Panc1 (cell line): ENCODE measurements around the gene PPP1R1A. TPM values are rescaled to one million over a fixed set of nuclear protein-coding genes. Genes with fewer than 3 reads are reported as not detected.

Source experiments
- ATAC-seq: fragments of 200-7000 bp; cut with Tn5 transposase; 2 replicates; pipeline ENCODE4 v1.9.1; 2020; ENCODE audit warnings: mild to moderate bottlenecking, moderate library complexity
- BruUV-seq: library from RNA; stranded (reverse); fragments of 400-500 nt; replicated peaks from 2 replicates; lab custom pipeline; 2021; lab: Mats Ljungman, UMichigan
- CTCF ChIA-PET: fragments of 300-600 bp; sonication (Branson Sonifier 250); formaldehyde crosslinking; loops from one replicate; lab custom pipeline; 2022; ENCODE audit warnings: antibody characterized with exemption; lab: Charles Lee
- POLR2A ChIA-PET: fragments of 300-600 bp; sonication (Branson Sonifier 250); formaldehyde crosslinking; loops from one replicate; lab custom pipeline; 2022; ENCODE audit warnings: antibody characterized with exemption; lab: Charles Lee
- DNase-seq: peaks from one replicate; pipeline ENCODE4 v3.0.0-alpha.2; 2010; ENCODE audit warnings: low read depth, low spot score
- H3K27ac ChIP-seq: 2 replicates; pipeline ENCODE4 v1.5.1; 2011; ENCODE audit warnings: mild to moderate bottlenecking, low read length, inconsistent platforms
- H3K27me3 ChIP-seq: fragments of 200-500 bp; sonication (Bioruptor generic); 2 replicates; pipeline ENCODE4 v1.6.0; 2014; ENCODE audit warnings: low read length, inconsistent platforms; ENCODE audit not compliant: control insufficient read depth, insufficient read depth
- H3K36me3 ChIP-seq: fragments of 200-500 bp; sonication (Bioruptor generic); 2 replicates; pipeline ENCODE4 v1.5.1; 2014; ENCODE audit warnings: inconsistent platforms, mild to moderate bottlenecking, low read length, moderate library complexity; ENCODE audit not compliant: control insufficient read depth, insufficient read depth
- H3K4me1 ChIP-seq: 2 replicates; pipeline ENCODE4 v1.5.1; 2011; ENCODE audit warnings: inconsistent platforms, mild to moderate bottlenecking, low read length, moderate library complexity; ENCODE audit not compliant: control insufficient read depth, insufficient read depth
- H3K4me3 ChIP-seq, 2 experiments: 2 replicates each; pipeline ENCODE4 v1.5.1; 2011 to 2012; ENCODE audit warnings: low read depth in 2 of 2, low read length in 2 of 2, mild to moderate bottlenecking in 2 of 2, inconsistent platforms in 1 of 2, moderate library complexity in 1 of 2
- H3K9me3 ChIP-seq: fragments of 200-500 bp; sonication (Bioruptor generic); 2 replicates; pipeline ENCODE4 v1.5.1; 2014; ENCODE audit warnings: low read depth, mild to moderate bottlenecking, inconsistent platforms, low read length, moderate library complexity; ENCODE audit not compliant: control insufficient read depth, insufficient read depth
- CTCF ChIP-seq: fragments of 450-650 bp; IDR thresholded peaks from 2 replicates; pipeline ENCODE4 v1.5.1; 2017; ENCODE audit warnings: mild to moderate bottlenecking
- POLR2AphosphoS5 ChIP-seq: IDR thresholded peaks from 2 replicates; pipeline ENCODE4 v1.6.1; 2012; ENCODE audit warnings: mild to moderate bottlenecking, low read depth, low read length, moderate library complexity
- SIN3A ChIP-seq: IDR thresholded peaks from 2 replicates; pipeline ENCODE4 v1.6.1; 2012; ENCODE audit warnings: low read depth, mild to moderate bottlenecking, low read length, moderate library complexity, borderline replicate concordance; ENCODE audit not compliant: insufficient read depth
- TCF7L2 ChIP-seq: IDR thresholded peaks from 2 replicates; pipeline ENCODE4 v1.6.1; 2011; ENCODE audit warnings: mild to moderate bottlenecking, low read depth, low read length, inconsistent platforms
- in situ Hi-C: cut with HindIII; loops from 2 replicates; pipeline ENCODE4 v1.10.0; 2016; ENCODE audit warnings: low sequenced_read_pairs, low pct_unique_long_range_greater_than_20kb
- intact Hi-C: fragments of 100-400 bp; cut with micrococcal nuclease; formaldehyde crosslinking; loops from one replicate; pipeline ENCODE4 v1.10.0; 2022; ENCODE audit not compliant: unreplicated experiment
- total RNA-seq: library from RNA; stranded (reverse); gene quantifications from one replicate; pipeline ENCODE4 v1.2.1, GENCODE V29; 2021; ENCODE audit not compliant: unreplicated experiment
- TF ChIP-seq, protein P1 (sequence below), 2 experiments: IDR thresholded peaks; 2 replicates each; pipeline ENCODE4 v1.6.1; 2011 to 2012; ENCODE audit warnings: low read depth in 2 of 2, control low read depth in 1 of 2, low read length in 1 of 2, mild to moderate bottlenecking in 1 of 2, moderate library complexity in 1 of 2; ENCODE audit not compliant: insufficient read depth in 1 of 2

PPP1R1A gene
- total RNA-seq, 1 experiment from 2014 or later: 0.23 TPM

- H3K36me3 ChIP-seq: no peaks in the 10 kb centered on the region
- TF ChIP-seq POLR2AphosphoS5: no peak
- no peak for TF ChIP-seq CTCF
- no peak for TF ChIP-seq SIN3A
- TF ChIP-seq TCF7L2: no peak
- TF ChIP-seq, protein P1, sequence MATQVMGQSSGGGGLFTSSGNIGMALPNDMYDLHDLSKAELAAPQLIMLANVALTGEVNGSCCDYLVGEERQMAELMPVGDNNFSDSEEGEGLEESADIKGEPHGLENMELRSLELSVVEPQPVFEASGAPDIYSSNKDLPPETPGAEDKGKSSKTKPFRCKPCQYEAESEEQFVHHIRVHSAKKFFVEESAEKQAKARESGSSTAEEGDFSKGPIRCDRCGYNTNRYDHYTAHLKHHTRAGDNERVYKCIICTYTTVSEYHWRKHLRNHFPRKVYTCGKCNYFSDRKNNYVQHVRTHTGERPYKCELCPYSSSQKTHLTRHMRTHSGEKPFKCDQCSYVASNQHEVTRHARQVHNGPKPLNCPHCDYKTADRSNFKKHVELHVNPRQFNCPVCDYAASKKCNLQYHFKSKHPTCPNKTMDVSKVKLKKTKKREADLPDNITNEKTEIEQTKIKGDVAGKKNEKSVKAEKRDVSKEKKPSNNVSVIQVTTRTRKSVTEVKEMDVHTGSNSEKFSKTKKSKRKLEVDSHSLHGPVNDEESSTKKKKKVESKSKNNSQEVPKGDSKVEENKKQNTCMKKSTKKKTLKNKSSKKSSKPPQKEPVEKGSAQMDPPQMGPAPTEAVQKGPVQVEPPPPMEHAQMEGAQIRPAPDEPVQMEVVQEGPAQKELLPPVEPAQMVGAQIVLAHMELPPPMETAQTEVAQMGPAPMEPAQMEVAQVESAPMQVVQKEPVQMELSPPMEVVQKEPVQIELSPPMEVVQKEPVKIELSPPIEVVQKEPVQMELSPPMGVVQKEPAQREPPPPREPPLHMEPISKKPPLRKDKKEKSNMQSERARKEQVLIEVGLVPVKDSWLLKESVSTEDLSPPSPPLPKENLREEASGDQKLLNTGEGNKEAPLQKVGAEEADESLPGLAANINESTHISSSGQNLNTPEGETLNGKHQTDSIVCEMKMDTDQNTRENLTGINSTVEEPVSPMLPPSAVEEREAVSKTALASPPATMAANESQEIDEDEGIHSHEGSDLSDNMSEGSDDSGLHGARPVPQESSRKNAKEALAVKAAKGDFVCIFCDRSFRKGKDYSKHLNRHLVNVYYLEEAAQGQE (IDR thresholded peaks at IDR 0.05; ENCODE audit: insufficient read depth in 1 of 2, low read depth in 2 of 2, low read length in 1 of 2): no peak
- no peak for DNase-seq
- CTCF ChIA-PET: interaction anchor here (0.6 kb wide), 1 partner anchor 31 kb away, joined by 3 read pairs; no protein-coding TSS in a partner anchor
- ATAC-seq: no peak
- no peaks in the 10 kb centered on the region for H3K9me3 ChIP-seq
- in situ Hi-C loops (no loop called here), intact Hi-C loops (no loop called here)
- H3K4me1 ChIP-seq: no peaks in the 10 kb centered on the region
- H3K27me3 ChIP-seq: peaks cover 13% of the 10 kb centered on the region; the same call in 1 of the 2 replicates
- POLR2A ChIA-PET: no interaction called here
- H3K4me3 ChIP-seq: no peak overlapping the region
- no TSS peak for BruUV-seq
- no peak overlapping the region for H3K27ac ChIP-seq
These were observed 15.4 kb upstream of the PPP1R1A start for GRCh38 chr12:54603872-54604271.

DNA sequence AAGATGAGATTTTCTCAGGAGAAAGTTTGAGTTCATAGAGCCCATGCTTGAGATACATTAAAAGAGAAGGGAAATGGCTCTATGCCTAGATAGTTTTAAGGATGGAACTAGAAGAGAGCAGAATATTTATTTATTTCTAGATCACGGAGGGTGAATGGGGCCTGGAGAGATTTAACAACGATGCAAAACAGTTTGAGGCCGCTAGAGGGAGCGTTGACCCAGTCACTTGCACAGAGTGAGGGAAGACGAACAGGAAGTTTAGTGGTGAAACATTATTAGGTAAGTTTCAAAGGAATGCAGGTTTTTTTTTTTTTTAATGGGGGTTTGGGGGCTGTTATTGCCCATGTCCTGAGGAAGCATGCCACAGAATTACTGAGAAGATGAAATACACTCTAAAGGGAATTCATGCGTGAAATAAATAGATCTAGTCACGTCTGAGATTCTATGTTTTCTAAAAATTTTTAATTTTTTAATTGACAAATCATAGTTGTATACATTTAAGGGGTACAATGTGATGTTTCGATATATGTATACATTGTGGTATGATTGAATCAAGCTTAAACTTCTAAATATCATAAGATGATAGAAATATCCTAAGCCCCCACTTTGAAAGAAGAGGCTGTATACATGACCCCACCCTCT, 14.8 kb upstream of the PPP1R1A start:
- ChIA-PET CTCF (interaction anchor here (0.6 kb wide), 1 partner anchor 30 kb away, joined by 3 read pairs; no protein-coding TSS in a partner anchor), POLR2A (no interaction called here)
- Histone ChIP-seq H3K4me1 (no peaks in the 10 kb centered on the region), H3K4me3 (no peak overlapping the region), H3K27ac (no peak overlapping the region), H3K9me3 (no peaks in the 10 kb centered on the region), H3K36me3 (no peaks in the 10 kb centered on the region), H3K27me3 (peaks cover 13% of the 10 kb centered on the region; the same call in 1 of the 2 replicates)
- peak; percentile 94 for ATAC-seq
- TF ChIP-seq SIN3A: no peak
- TF ChIP-seq CTCF: peak; percentile 94
- TF ChIP-seq, protein P1 (IDR thresholded peaks at IDR 0.05; ENCODE audit: insufficient read depth in 1 of 2, low read depth in 2 of 2, low read length in 1 of 2): no peak
- no TSS peak for BruUV-seq
- intact Hi-C loops: no loop called here
- in situ Hi-C loops: no loop called here
- DNase-seq: peak; percentile 52
